GM23248 (cell line): ENCODE data around the gene POLR1E.

Source experiments
- EZH2 ChIP-seq: fragments of 200-600 bp; sonication (generic); IDR thresholded peaks from 2 replicates; pipeline ENCODE4 v1.6.1; 2018; ENCODE audit warnings: antibody characterized with exemption, mild to moderate bottlenecking; ENCODE audit not compliant: insufficient read depth, poor library complexity, severe bottlenecking
- EZH2phosphoT487 ChIP-seq: fragments of 200-600 bp; sonication (generic); IDR thresholded peaks from 2 replicates; pipeline ENCODE4 v1.6.1; 2018; ENCODE audit warnings: antibody characterized with exemption, moderate library complexity, mild to moderate bottlenecking, low read depth; ENCODE audit not compliant: insufficient read depth

- TF ChIP-seq EZH2: no peak
- TF ChIP-seq EZH2phosphoT487: no peak
Observed at GRCh38 chr9:37528652-37529471, 43.1 kb downstream of the POLR1E start.
